ENCODE measurements around the gene RAB12.

RAB12 gene

GRCh38 chr18:8654503-8655451 lies 45.5 kb downstream of the RAB12 start:
- DNase-seq, result no peak

GRCh38 chr18:8656232-8656631 lies 47.0 kb downstream of the RAB12 start:
- no peak for DNase-seq

GRCh38 chr18:8657050-8657820 lies 48.0 kb downstream of the RAB12 start:
- DNase-seq, result peak; percentile 92

GRCh38 chr18:8657873-8658470 lies 48.7 kb downstream of the RAB12 start:
- peak; percentile 74 for DNase-seq

GRCh38 chr18:8658858-8659485 lies 49.7 kb downstream of the RAB12 start:
- peak; percentile 94 for DNase-seq

GRCh38 chr18:8659609-8660242 lies 50.5 kb downstream of the RAB12 start:
- DNase-seq, result peak; percentile 99

GRCh38 chr18:8660316-8660715 lies 51.1 kb downstream of the RAB12 start:
- no peak for DNase-seq

GRCh38 chr18:8661754-8662559 lies 52.7 kb downstream of the RAB12 start:
- DNase-seq, result peak; percentile 98

GRCh38 chr18:8662560-8663255 lies 53.5 kb downstream of the RAB12 start:
- peak; percentile 87 for DNase-seq

- DNase-seq, result no peak
These were observed 58.6 kb downstream of the RAB12 start for GRCh38 chr18:8667846-8668245.

GRCh38 chr18:8668381-8668780 lies 59.1 kb downstream of the RAB12 start:
- DNase-seq, result peak; percentile 54

- no peak for DNase-seq
These were observed 60.3 kb downstream of the RAB12 start for GRCh38 chr18:8669571-8669970.

GRCh38 chr18:8673256-8674209 lies 64.3 kb downstream of the RAB12 start:
- no peak for DNase-seq

- DNase-seq, result no peak
These were observed 65.8 kb downstream of the RAB12 start for GRCh38 chr18:8675057-8675456.

- DNase-seq, result no peak
These were observed 72.0 kb downstream of the RAB12 start for GRCh38 chr18:8681196-8681595.

GRCh38 chr18:8684577-8684976 lies 75.3 kb downstream of the RAB12 start:
- DNase-seq, result no peak

- peak; percentile 98 for DNase-seq
These were observed 76.1 kb downstream of the RAB12 start for GRCh38 chr18:8685141-8685913.

- no peak for DNase-seq
These were observed 76.6 kb downstream of the RAB12 start for GRCh38 chr18:8685914-8686216.

- peak; percentile 87 for DNase-seq
These were observed 77.4 kb downstream of the RAB12 start for GRCh38 chr18:8686611-8687010.

All from DMS79 (cell line).